ENCODE measurements around the gene GJB3. TPM values are rescaled to one million over a fixed set of nuclear protein-coding genes. Genes with fewer than 3 reads are reported as not detected.

The GJB3 gene
- total and polyA plus RNA-seq, 11 donors = not detected

GRCh38 chr1:34749992-34750391, 31.0 kb upstream of the GJB3 start:
- DNase-seq (no peak), ATAC-seq (no peak)
- no peaks in the 10 kb centered on the region for H3K4me1 ChIP-seq
- WGBS, 4 donors = 16 to 32% (median 22%) methylated on average over 8 of the region's 8 CpGs
- H3K27ac ChIP-seq = no peak overlapping the region
- intact Hi-C loops (cut with DNase I) = loop anchor here in 6 of 10 donors (10.0 kb wide), 4 partner anchors 295 to 1115 kb away; no protein-coding TSS in a partner anchor
- H3K27me3 ChIP-seq = peaks cover 0 to 21% (median 5%) of the 10 kb centered on the region in 9 donors
- H3K36me3 ChIP-seq = no peaks in the 10 kb centered on the region
- no peak for TF ChIP-seq CTCF (IDR thresholded peaks at IDR 0.05)
- no peak for TF ChIP-seq POLR2A (IDR thresholded peaks at IDR 0.05)
- H3K4me3 ChIP-seq = no peak overlapping the region
- no peaks in the 10 kb centered on the region for H3K9me3 ChIP-seq

GRCh38 chr1:34750610-34751009, 30.4 kb upstream of the GJB3 start:
- Histone ChIP-seq H3K4me3 (no peak overlapping the region), H3K27ac (no peak overlapping the region), H3K27me3 (peaks cover 0 to 27% (median 5%) of the 10 kb centered on the region in 9 donors), H3K4me1 (no peaks in the 10 kb centered on the region), H3K9me3 (no peaks in the 10 kb centered on the region), H3K36me3 (no peaks in the 10 kb centered on the region)
- 82 to 89% (median 83%) methylated on average over 5 of the region's 5 CpGs for WGBS, 4 donors
- ATAC-seq (no peak), DNase-seq (no peak)
- intact Hi-C loops (cut with DNase I) = no loop called here
- TF ChIP-seq CTCF (IDR thresholded peaks at IDR 0.05) (no peak), POLR2A (IDR thresholded peaks at IDR 0.05) (no peak)

- no peak for DNase-seq
- no peak for TF ChIP-seq POLR2A (IDR thresholded peaks at IDR 0.05)
- TF ChIP-seq CTCF (IDR thresholded peaks at IDR 0.05) = no peak
- ATAC-seq = no peak
- no peaks in the 10 kb centered on the region for H3K36me3 ChIP-seq
- no peak overlapping the region for H3K4me3 ChIP-seq
- H3K27me3 ChIP-seq = peaks cover 0 to 9% (median 0%) of the 10 kb centered on the region in 9 donors
- 79 to 91% (median 85%) methylated on average over 3 of the region's 3 CpGs for WGBS, 4 donors
- intact Hi-C loops (cut with DNase I) = no loop called here
- H3K4me1 ChIP-seq = no peaks in the 10 kb centered on the region
- H3K9me3 ChIP-seq = no peaks in the 10 kb centered on the region
- H3K27ac ChIP-seq = no peak overlapping the region
These were observed 27.9 kb upstream of the GJB3 start for GRCh38 chr1:34753163-34753562.

GRCh38 chr1:34754964-34755637, 25.9 kb upstream of the GJB3 start, which contains the start of gene GJB5:
GJB5 (plus strand) TSS chr1:34755047; CDS start chr1:34757331, 2,284 bp downstream.
- Histone ChIP-seq H3K9me3 (no peaks in the 10 kb centered on the region), H3K4me1 (no peaks in the 10 kb centered on the region), H3K27me3 (peaks cover 0 to 8% (median 0%) of the 10 kb centered on the region in 9 donors), H3K36me3 (no peaks in the 10 kb centered on the region), H3K27ac (no peak within 1 kb of the TSS), H3K4me3 (no peak within 1 kb of the TSS)
- intact Hi-C loops (cut with DNase I) = no loop called here
- TF ChIP-seq CTCF (IDR thresholded peaks at IDR 0.05) (no peak), POLR2A (IDR thresholded peaks at IDR 0.05) (no peak)
- 58 to 93% (median 68%) methylated on average over 8 to 13 of the region's 13 CpGs for whole genome bisulfite sequencing, 4 donors
- DNase-seq (no peak), ATAC-seq (no peak)

Measured in heart left ventricle (tissue), 16 donors.